Stomach smooth muscle (tissue), 2 donors: ENCODE measurements around the gene DCLK1.
"Not testable (repeated sequence)": the region's sequence is repeated elsewhere in the genome, so short reads cannot be mapped to it uniquely, and the experiment has no call there.

Source experiments
- H3K27ac ChIP-seq: one replicate; pipeline ENCODE4 v1.7.0; 2013; ENCODE audit warnings: mild to moderate bottlenecking, low read length, inconsistent platforms
- H3K27me3 ChIP-seq, 2 donors: one replicate each; pipeline ENCODE4 v1.7.0; 2013; ENCODE audit warnings: low read length in 2 of 2; ENCODE audit not compliant: insufficient read depth in 2 of 2, control insufficient read depth in 1 of 2
- H3K36me3 ChIP-seq, 2 donors: one replicate each; pipeline ENCODE4 v1.7.0; 2013; ENCODE audit warnings: low read length in 2 of 2; ENCODE audit not compliant: control insufficient read depth in 2 of 2, insufficient read depth in 2 of 2
- H3K4me1 ChIP-seq: one replicate; pipeline ENCODE4 v1.7.0; 2013; ENCODE audit warnings: low read length; ENCODE audit not compliant: control insufficient read depth, insufficient read depth
- H3K4me3 ChIP-seq, 2 donors: one replicate each; pipeline ENCODE4 v1.7.0; 2013; ENCODE audit warnings: low read length in 2 of 2
- H3K9ac ChIP-seq, 2 donors: one replicate each; pipeline ENCODE4 v1.7.0; 2013; ENCODE audit warnings: low read length in 2 of 2, mild to moderate bottlenecking in 1 of 2
- H3K9me3 ChIP-seq, 2 donors: one replicate each; pipeline ENCODE4 v1.7.0; 2013; ENCODE audit warnings: low read length in 2 of 2; ENCODE audit not compliant: control insufficient read depth in 2 of 2
- donor health status: healthy.
- donor health status: Pancreatic carcinoma.

Gene DCLK1

GRCh38 chr13:36088463-36088862 is 42.7 kb downstream of the DCLK1 start:
- Histone ChIP-seq H3K36me3 (no peaks in the 10 kb centered on the region), H3K27ac (no peak overlapping the region), H3K9me3 (no peaks in the 10 kb centered on the region), H3K9ac (no peak overlapping the region), H3K4me3 (no peak overlapping the region), H3K27me3 (no peaks in the 10 kb centered on the region), H3K4me1 (no peaks in the 10 kb centered on the region)

DNA sequence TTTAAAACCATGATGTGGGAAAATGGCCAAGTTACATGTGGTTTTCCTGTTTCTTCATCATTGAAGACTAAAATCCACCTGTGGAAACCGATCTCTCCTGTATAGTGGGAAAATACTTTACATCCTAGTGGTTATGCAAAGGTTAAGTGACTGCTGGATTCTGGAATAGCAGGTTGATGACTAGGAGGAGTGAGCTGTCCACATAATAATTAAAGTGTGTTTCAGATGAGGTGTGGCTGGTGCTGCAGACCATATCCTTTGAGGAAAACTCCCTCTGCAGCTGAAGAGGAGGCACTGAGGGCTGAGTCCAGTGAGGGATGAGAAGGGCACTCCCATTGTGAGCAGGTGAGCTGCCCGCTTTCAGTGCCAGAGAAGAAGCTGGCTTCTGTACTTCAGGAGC is 43.2 kb downstream of the DCLK1 start:
- H3K4me1 ChIP-seq = no peaks in the 10 kb centered on the region
- no peaks in the 10 kb centered on the region for H3K9me3 ChIP-seq
- H3K4me3 ChIP-seq = no peak overlapping the region
- H3K9ac ChIP-seq = no peak overlapping the region
- no peaks in the 10 kb centered on the region for H3K36me3 ChIP-seq
- no peak overlapping the region for H3K27ac ChIP-seq
- no peaks in the 10 kb centered on the region for H3K27me3 ChIP-seq

DNA sequence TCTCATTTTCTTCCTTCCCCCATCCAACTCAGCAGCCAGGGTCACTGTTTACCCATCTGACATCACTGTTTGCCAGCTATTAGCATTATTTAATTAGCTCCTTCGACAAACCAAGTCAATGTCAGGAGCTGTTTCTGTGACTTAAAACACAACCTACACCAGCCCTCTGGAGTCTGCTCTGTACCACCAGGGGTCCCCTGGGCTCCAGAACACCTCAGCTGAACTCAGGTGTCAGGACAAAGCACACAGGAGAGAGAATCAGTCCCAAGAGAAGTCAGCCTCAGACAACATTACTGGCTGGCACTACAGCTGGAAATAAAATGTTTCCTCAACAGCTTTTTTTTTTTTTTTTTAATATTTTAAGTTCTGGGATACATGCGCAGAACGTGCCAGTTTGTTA is 45.1 kb downstream of the DCLK1 start:
- no peaks in the 10 kb centered on the region for H3K9me3 ChIP-seq
- no peaks in the 10 kb centered on the region for H3K36me3 ChIP-seq
- no peaks in the 10 kb centered on the region for H3K4me1 ChIP-seq
- no peaks in the 10 kb centered on the region for H3K27me3 ChIP-seq
- no peak overlapping the region for H3K4me3 ChIP-seq
- no peak overlapping the region for H3K27ac ChIP-seq
- no peak overlapping the region for H3K9ac ChIP-seq

DNA sequence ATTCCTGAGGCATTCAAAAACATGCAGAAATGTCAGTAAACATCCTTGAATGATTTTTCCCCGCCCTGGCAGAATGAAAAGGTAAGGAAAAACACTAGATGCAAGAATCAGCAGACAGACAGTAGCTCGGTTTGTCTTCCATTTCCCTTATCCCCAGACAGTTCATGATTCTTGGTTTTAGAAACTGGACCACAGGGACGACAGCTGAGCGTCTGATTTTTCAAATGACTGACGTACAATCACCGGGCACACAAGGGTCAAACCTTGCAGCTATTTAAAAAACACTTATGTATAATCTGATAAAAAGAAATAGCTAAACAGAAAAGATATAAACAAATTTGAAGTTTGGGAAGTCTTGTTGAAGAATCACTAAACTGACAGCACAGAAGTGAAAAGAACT is 47.1 kb downstream of the DCLK1 start:
- no peaks in the 10 kb centered on the region for H3K36me3 ChIP-seq
- no peak overlapping the region for H3K9ac ChIP-seq
- no peaks in the 10 kb centered on the region for H3K27me3 ChIP-seq
- no peak overlapping the region for H3K27ac ChIP-seq
- H3K4me3 ChIP-seq = no peak overlapping the region
- no peaks in the 10 kb centered on the region for H3K9me3 ChIP-seq
- no peaks in the 10 kb centered on the region for H3K4me1 ChIP-seq

- no peaks in the 10 kb centered on the region for H3K27me3 ChIP-seq
- no peaks in the 10 kb centered on the region for H3K36me3 ChIP-seq
- H3K9ac ChIP-seq = no peak overlapping the region
- H3K27ac ChIP-seq = no peak overlapping the region
- H3K9me3 ChIP-seq = no peaks in the 10 kb centered on the region
- H3K4me1 ChIP-seq = no peaks in the 10 kb centered on the region
- H3K4me3 ChIP-seq = no peak overlapping the region
These were observed 48.4 kb downstream of the DCLK1 start for GRCh38 chr13:36082806-36083205.

DNA sequence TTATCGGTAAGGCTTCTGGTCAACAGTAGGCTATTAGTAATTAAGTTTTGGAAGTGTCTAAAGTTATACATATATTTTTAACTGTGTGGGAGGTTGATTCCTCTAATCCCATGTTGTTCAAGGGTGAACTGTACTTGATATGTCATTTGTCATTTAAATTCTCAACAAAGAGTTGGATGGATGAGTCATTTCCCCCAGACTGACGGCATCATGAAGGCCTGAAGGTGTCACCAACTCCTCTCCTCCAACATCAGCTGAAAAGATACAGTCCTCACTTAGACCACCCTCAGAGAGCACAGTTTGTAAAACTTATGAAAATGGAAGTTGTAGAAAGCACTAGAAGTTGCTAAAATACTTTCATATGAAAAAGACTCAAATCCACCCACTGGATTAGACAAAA is 48.8 kb downstream of the DCLK1 start:
- Histone ChIP-seq H3K36me3 (no peaks in the 10 kb centered on the region), H3K27ac (no peak overlapping the region), H3K4me3 (no peak overlapping the region), H3K9me3 (no peaks in the 10 kb centered on the region), H3K9ac (no peak overlapping the region), H3K4me1 (no peaks in the 10 kb centered on the region), H3K27me3 (no peaks in the 10 kb centered on the region)

GRCh38 chr13:36076211-36076610 is 55.0 kb downstream of the DCLK1 start:
- no peak overlapping the region for H3K9ac ChIP-seq
- peaks cover 3% of the 10 kb centered on the region for H3K4me1 ChIP-seq
- no peaks in the 10 kb centered on the region for H3K36me3 ChIP-seq
- H3K9me3 ChIP-seq = no peaks in the 10 kb centered on the region
- H3K4me3 ChIP-seq = no peak overlapping the region
- no peak overlapping the region for H3K27ac ChIP-seq
- no peaks in the 10 kb centered on the region for H3K27me3 ChIP-seq

DNA sequence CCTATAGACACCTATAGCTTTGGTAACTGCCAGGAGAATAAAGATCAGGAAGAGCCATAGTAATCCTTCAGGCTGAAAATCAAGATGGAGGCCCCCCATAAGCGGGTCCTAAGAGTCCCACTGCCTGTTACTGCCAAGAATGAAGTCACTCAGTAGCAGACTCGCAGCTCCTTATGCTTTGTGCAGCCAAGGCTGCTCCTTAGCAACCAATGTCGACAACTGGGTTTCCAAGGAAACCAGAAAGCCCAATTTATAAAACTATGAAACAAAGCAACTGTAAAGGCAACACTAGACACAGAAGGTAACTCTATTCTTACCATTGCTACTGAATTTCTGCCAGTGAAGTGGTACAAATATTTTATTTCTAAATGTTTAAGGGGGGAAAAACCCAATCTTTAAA is 56.5 kb downstream of the DCLK1 start:
- no peaks in the 10 kb centered on the region for H3K9me3 ChIP-seq
- H3K9ac ChIP-seq = no peak overlapping the region
- no peaks in the 10 kb centered on the region for H3K36me3 ChIP-seq
- no peak overlapping the region for H3K4me3 ChIP-seq
- H3K27me3 ChIP-seq = no peaks in the 10 kb centered on the region
- H3K4me1 ChIP-seq = peaks cover 3% of the 10 kb centered on the region
- H3K27ac ChIP-seq = no peak overlapping the region

- H3K27me3 ChIP-seq = no peaks in the 10 kb centered on the region
- peaks cover 3% of the 10 kb centered on the region for H3K4me1 ChIP-seq
- no peak overlapping the region for H3K9ac ChIP-seq
- no peak overlapping the region for H3K4me3 ChIP-seq
- H3K36me3 ChIP-seq = no peaks in the 10 kb centered on the region
- H3K27ac ChIP-seq = no peak overlapping the region
- no peaks in the 10 kb centered on the region for H3K9me3 ChIP-seq
These were observed 58.8 kb downstream of the DCLK1 start for GRCh38 chr13:36072152-36072935.

- not testable (repeated sequence) for H3K4me1 ChIP-seq, H3K27me3 ChIP-seq, H3K4me3 ChIP-seq, H3K9me3 ChIP-seq, H3K27ac ChIP-seq, H3K9ac ChIP-seq, H3K36me3 ChIP-seq
These were observed 60.5 kb downstream of the DCLK1 start for GRCh38 chr13:36070504-36071192.

DNA sequence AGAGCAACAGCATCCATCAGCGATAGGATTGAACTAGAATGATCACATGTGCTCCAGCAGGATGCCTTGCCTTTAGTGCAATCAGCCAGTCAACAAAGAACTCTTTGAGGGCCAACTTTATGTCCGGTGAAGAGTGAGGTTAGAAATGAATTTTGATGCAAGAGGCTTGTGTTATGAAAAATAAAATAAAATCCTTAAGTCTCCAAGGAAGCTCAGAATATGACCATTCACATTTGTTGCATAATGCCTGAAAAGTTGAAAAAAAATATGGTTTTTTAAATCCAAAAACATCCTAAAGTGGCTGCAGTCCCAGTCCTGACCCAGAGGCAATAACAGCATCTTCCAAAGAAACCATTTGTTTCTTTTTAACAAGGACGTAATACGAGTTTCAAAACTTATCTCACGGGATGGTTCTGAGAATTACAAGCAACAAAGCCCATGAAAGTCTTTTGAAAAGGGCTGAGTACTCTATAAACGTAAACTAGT is 61.3 kb downstream of the DCLK1 start:
- no peaks in the 10 kb centered on the region for H3K27me3 ChIP-seq
- H3K4me1 ChIP-seq = peaks cover 2% of the 10 kb centered on the region
- no peak overlapping the region for H3K9ac ChIP-seq
- no peaks in the 10 kb centered on the region for H3K9me3 ChIP-seq
- no peak overlapping the region for H3K4me3 ChIP-seq
- no peaks in the 10 kb centered on the region for H3K36me3 ChIP-seq
- H3K27ac ChIP-seq = no peak overlapping the region
